ENCODE data around the gene NCAM1.

Gene NCAM1

GRCh38 chr11:113147249-113147648, 186.0 kb downstream of the NCAM1 start:
- Histone ChIP-seq H3F3A (ENCODE audit: insufficient read depth) (no peaks in the 10 kb centered on the region), H3K9ac (ENCODE audit: low read length) (no peak overlapping the region), H4K20me1 (ENCODE audit: low read depth, low read length) (no peaks in the 10 kb centered on the region), H3K36me3 (ENCODE audit: low read length) (no peaks in the 10 kb centered on the region), H3K79me2 (ENCODE audit: insufficient read depth, low read length) (no peaks in the 10 kb centered on the region), H3K4me2 (ENCODE audit: low read depth, low read length, poor library complexity, severe bottlenecking) (no peak overlapping the region), H3K27me3 (ENCODE audit: low read length) (no peaks in the 10 kb centered on the region), H3K9me3 (ENCODE audit: insufficient read depth, low read length) (no peaks in the 10 kb centered on the region), H2AFZ (ENCODE audit: low read depth, low read length, severe bottlenecking) (no peak overlapping the region), H3K27ac (ENCODE audit: low read depth, low read length) (no peak overlapping the region), H3K9me2 (replicated peaks; ENCODE audit: insufficient read depth, low read length) (no peaks in the 10 kb centered on the region; the same call in 1 of the 2 replicates), H3K4me3 (ENCODE audit: insufficient read depth, low read length, poor library complexity, severe bottlenecking) (no peak overlapping the region)
- TF ChIP-seq, protein P1, sequence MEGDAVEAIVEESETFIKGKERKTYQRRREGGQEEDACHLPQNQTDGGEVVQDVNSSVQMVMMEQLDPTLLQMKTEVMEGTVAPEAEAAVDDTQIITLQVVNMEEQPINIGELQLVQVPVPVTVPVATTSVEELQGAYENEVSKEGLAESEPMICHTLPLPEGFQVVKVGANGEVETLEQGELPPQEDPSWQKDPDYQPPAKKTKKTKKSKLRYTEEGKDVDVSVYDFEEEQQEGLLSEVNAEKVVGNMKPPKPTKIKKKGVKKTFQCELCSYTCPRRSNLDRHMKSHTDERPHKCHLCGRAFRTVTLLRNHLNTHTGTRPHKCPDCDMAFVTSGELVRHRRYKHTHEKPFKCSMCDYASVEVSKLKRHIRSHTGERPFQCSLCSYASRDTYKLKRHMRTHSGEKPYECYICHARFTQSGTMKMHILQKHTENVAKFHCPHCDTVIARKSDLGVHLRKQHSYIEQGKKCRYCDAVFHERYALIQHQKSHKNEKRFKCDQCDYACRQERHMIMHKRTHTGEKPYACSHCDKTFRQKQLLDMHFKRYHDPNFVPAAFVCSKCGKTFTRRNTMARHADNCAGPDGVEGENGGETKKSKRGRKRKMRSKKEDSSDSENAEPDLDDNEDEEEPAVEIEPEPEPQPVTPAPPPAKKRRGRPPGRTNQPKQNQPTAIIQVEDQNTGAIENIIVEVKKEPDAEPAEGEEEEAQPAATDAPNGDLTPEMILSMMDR (IDR thresholded peaks at IDR 0.05; ENCODE audit: insufficient read depth, low read length, poor library complexity, severe bottlenecking), result no peak
- TF ChIP-seq EZH2phosphoT487 (conservative IDR thresholded peaks at IDR 0.05; ENCODE audit: low read length), result no peak

- Histone ChIP-seq H3F3A (ENCODE audit: insufficient read depth) (no peaks in the 10 kb centered on the region), H3K27ac (ENCODE audit: low read depth, low read length) (no peak overlapping the region), H3K4me3 (ENCODE audit: insufficient read depth, low read length, poor library complexity, severe bottlenecking) (no peak overlapping the region), H3K36me3 (ENCODE audit: low read length) (no peaks in the 10 kb centered on the region), H3K9me3 (ENCODE audit: insufficient read depth, low read length) (no peaks in the 10 kb centered on the region), H3K79me2 (ENCODE audit: insufficient read depth, low read length) (no peaks in the 10 kb centered on the region), H4K20me1 (ENCODE audit: low read depth, low read length) (no peaks in the 10 kb centered on the region), H3K9ac (ENCODE audit: low read length) (no peak overlapping the region), H3K9me2 (replicated peaks; ENCODE audit: insufficient read depth, low read length) (no peaks in the 10 kb centered on the region; the same call in 1 of the 2 replicates), H3K27me3 (ENCODE audit: low read length) (no peaks in the 10 kb centered on the region), H3K4me2 (ENCODE audit: low read depth, low read length, poor library complexity, severe bottlenecking) (no peak overlapping the region), H2AFZ (ENCODE audit: low read depth, low read length, severe bottlenecking) (no peak overlapping the region)
- TF ChIP-seq, protein P1 (IDR thresholded peaks at IDR 0.05; ENCODE audit: insufficient read depth, low read length, poor library complexity, severe bottlenecking), result no peak
- TF ChIP-seq EZH2phosphoT487 (conservative IDR thresholded peaks at IDR 0.05; ENCODE audit: low read length), result no peak
Measured at GRCh38 chr11:113148076-113148475, 186.9 kb downstream of the NCAM1 start.

DNA sequence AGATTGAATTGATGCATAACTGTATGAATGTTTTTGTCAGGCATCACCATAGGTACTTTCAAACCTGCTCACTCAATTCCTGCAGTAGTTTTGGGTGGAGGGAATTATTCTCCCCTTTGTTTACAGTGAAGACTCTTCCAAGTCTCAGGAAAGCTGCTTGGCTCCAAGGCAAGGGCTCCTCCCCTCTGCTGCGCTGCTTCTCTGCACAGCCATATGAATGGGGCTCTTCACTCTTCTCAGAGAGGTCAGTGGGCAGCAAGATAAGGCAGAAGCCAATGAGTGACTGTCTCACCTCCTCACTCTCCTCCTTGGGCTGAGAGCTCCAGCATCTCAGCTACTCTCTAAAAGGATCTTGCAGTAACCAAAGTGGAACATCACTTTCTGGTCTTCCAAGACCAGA, 187.4 kb downstream of the NCAM1 start:
- Histone ChIP-seq H3K4me2 (ENCODE audit: low read depth, low read length, poor library complexity, severe bottlenecking) (no peak overlapping the region), H3K36me3 (ENCODE audit: low read length) (no peaks in the 10 kb centered on the region), H3K4me3 (ENCODE audit: insufficient read depth, low read length, poor library complexity, severe bottlenecking) (no peak overlapping the region), H4K20me1 (ENCODE audit: low read depth, low read length) (no peaks in the 10 kb centered on the region), H3K9me3 (ENCODE audit: insufficient read depth, low read length) (no peaks in the 10 kb centered on the region), H3K27ac (ENCODE audit: low read depth, low read length) (no peak overlapping the region), H3K27me3 (ENCODE audit: low read length) (no peaks in the 10 kb centered on the region), H3K9ac (ENCODE audit: low read length) (no peak overlapping the region), H3K79me2 (ENCODE audit: insufficient read depth, low read length) (no peaks in the 10 kb centered on the region), H3K9me2 (replicated peaks; ENCODE audit: insufficient read depth, low read length) (no peaks in the 10 kb centered on the region; the same call in 1 of the 2 replicates), H2AFZ (ENCODE audit: low read depth, low read length, severe bottlenecking) (no peak overlapping the region), H3F3A (ENCODE audit: insufficient read depth) (no peaks in the 10 kb centered on the region)
- TF ChIP-seq, protein P1 (IDR thresholded peaks at IDR 0.05; ENCODE audit: insufficient read depth, low read length, poor library complexity, severe bottlenecking), result no peak
- TF ChIP-seq EZH2phosphoT487 (conservative IDR thresholded peaks at IDR 0.05; ENCODE audit: low read length), result no peak

All from SU-DHL-6 (cell line).